Left ventricle myocardium inferior (tissue), 1 donor: ENCODE data around the gene KCNQ1. TPM values are rescaled to one million over a fixed set of nuclear protein-coding genes. Genes with fewer than 3 reads are reported as not detected.

Source experiments
- DNase-seq: peaks from one replicate; pipeline ENCODE4 v3.0.0-alpha.2; 2020
- H3K27ac ChIP-seq: fragments of 200-600 bp; replicated peaks from 2 replicates; pipeline ENCODE4 v1.8.0; 2021
- H3K27me3 ChIP-seq: fragments of 200-600 bp; 2 replicates; pipeline ENCODE4 v1.8.0; 2021; ENCODE audit warnings: low read depth
- H3K36me3 ChIP-seq: fragments of 200-600 bp; 2 replicates; pipeline ENCODE4 v1.8.0; 2021
- H3K4me1 ChIP-seq: fragments of 200-600 bp; 2 replicates; pipeline ENCODE4 v1.8.0; 2021
- H3K4me3 ChIP-seq: fragments of 200-600 bp; 2 replicates; pipeline ENCODE4 v1.8.0; 2021; ENCODE audit warnings: mild to moderate bottlenecking, moderate library complexity
- H3K9me3 ChIP-seq: fragments of 200-600 bp; replicated peaks from 2 replicates; pipeline ENCODE4 v1.8.0; 2021
- CTCF ChIP-seq: fragments of 200-600 bp; IDR thresholded peaks from 2 replicates; pipeline ENCODE4 v1.8.0; 2021; ENCODE audit warnings: antibody characterized with exemption, mild to moderate bottlenecking, borderline replicate concordance
- intact Hi-C: fragments of 100-400 bp; cut with micrococcal nuclease; formaldehyde crosslinking; loops from one replicate; pipeline ENCODE4 v1.11.0; 2022
- total RNA-seq: library from RNA; stranded (reverse); fragmentation: NEBNext Ultra II Directional; extraction: Animal tissue kit (Norgen Biotek cat#: 25700); gene quantifications from one replicate; pipeline ENCODE4 v1.2.1, GENCODE V29; 2021
- donor health status: DM: no; HTN: yes; CAD: no; lungs with severe emphysema.

The KCNQ1 gene
- total RNA-seq, 1 donor from 2014 or later: 41.8 TPM

DNA sequence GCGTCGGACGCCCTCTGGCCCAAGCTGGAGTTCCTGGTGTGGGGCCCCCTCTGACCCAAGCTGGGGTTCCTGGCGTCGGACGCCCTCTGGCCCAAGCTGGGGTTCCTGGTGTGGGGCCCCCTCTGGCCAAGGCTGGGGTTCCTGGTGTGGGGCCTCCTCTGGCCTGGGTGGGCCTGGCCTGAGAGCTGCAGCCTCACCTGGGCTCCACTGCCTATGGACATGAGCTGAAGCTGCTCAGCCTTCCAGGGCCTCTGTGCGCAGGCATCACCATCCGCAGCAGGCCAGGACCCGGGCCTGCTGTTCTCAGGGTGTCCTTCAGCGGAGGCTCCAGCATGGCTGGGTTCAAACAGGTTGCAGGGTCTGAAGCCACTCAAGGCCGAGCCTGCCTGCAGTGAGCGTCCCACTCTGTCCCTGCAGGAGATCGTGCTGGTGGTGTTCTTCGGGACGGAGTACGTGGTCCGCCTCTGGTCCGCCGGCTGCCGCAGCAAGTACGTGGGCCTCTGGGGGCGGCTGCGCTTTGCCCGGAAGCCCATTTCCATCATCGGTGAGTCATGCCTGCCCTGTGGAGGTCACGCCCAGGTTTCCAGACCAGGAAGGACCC is 125.5 kb downstream of the KCNQ1 start:
- Histone ChIP-seq H3K36me3 (peaks cover 6% of the 10 kb centered on the region), H3K27ac (no peak overlapping the region), H3K4me3 (no peak overlapping the region), H3K4me1 (no peaks in the 10 kb centered on the region), H3K27me3 (no peaks in the 10 kb centered on the region), H3K9me3 (no peaks in the 10 kb centered on the region)
- no peak for TF ChIP-seq CTCF
- intact Hi-C loops: no loop called here
- no peak for DNase-seq

- intact Hi-C loops: no loop called here
- H3K9me3 ChIP-seq: no peaks in the 10 kb centered on the region
- H3K27ac ChIP-seq: no peak overlapping the region
- H3K4me3 ChIP-seq: no peak overlapping the region
- DNase-seq: no peak
- no peaks in the 10 kb centered on the region for H3K27me3 ChIP-seq
- peaks cover 6% of the 10 kb centered on the region for H3K36me3 ChIP-seq
- no peak for TF ChIP-seq CTCF
- no peaks in the 10 kb centered on the region for H3K4me1 ChIP-seq
Observed at GRCh38 chr11:2570841-2571597, 126.2 kb downstream of the KCNQ1 start.

DNA sequence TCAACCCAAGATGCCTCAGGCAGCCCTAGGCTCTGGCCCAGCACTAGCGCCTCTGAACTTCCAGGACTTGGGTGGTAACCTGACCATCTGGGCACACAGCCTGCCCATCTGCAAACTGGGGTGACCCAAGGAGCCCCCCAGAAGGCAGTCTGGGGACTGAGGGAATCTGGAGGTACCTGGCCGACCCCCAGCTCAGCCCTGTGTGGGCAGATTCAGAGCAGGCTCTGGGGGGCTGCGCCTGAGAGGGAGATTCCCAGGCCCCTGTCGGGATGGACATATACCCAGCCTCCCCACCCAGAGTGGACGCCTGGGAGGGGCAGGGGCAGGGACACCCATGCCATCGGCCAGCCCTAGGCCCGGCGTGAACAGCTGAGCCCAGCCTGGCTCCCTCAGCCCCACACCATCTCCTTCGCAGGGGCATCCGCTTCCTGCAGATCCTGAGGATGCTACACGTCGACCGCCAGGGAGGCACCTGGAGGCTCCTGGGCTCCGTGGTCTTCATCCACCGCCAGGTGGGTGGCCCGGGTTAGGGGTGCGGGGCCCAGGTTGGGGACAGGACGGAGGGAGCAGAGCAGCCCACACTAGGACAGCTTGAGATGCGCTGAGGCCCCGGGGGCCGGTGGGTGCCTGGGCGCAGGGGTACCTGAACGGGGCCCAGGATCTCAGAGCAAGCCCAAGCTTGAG is 126.9 kb downstream of the KCNQ1 start:
- no peak overlapping the region for H3K27ac ChIP-seq
- H3K4me3 ChIP-seq: no peak overlapping the region
- H3K36me3 ChIP-seq: peaks cover 6% of the 10 kb centered on the region
- TF ChIP-seq CTCF: no peak
- H3K9me3 ChIP-seq: no peaks in the 10 kb centered on the region
- intact Hi-C loops: no loop called here
- DNase-seq: no peak
- no peaks in the 10 kb centered on the region for H3K4me1 ChIP-seq
- H3K27me3 ChIP-seq: no peaks in the 10 kb centered on the region

GRCh38 chr11:2572491-2573239 is 127.9 kb downstream of the KCNQ1 start:
- H3K27ac ChIP-seq: no peak overlapping the region
- intact Hi-C loops: no loop called here
- no peak for TF ChIP-seq CTCF
- H3K36me3 ChIP-seq: peaks cover 6% of the 10 kb centered on the region
- H3K9me3 ChIP-seq: no peaks in the 10 kb centered on the region
- peak; percentile 11 for DNase-seq
- peaks cover 8% of the 10 kb centered on the region for H3K4me1 ChIP-seq
- H3K4me3 ChIP-seq: no peak overlapping the region
- H3K27me3 ChIP-seq: no peaks in the 10 kb centered on the region
